ENCODE data around the gene ZNF792. TPM values are rescaled to one million over a fixed set of nuclear protein-coding genes. Genes with fewer than 3 reads are reported as not detected.
"Not testable (repeated sequence)": the region's sequence is repeated elsewhere in the genome, so short reads cannot be mapped to it uniquely, and the experiment has no call there.

ZNF792 gene
- total and polyA plus RNA-seq, 4 donors: 2.0 to 17.2 (median 5.9) TPM

DNA sequence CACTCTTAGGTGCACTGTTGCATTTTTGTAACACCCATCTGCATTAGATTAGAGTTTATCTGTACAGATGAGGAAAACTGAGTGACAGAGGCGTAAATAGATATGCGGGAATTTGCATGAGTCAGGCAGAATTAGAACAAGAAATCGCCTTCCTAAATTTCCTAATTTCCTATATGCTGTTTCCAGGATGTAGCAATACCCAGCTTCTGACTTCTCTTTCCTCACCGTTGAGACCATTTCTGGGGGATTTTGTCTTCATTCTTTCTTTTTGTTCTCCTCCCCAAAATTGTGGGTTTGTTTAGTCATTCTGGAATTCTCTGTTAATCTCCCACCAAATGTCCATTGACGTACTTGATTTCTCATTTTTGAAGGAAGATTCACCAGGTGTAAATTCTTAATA, 10.6 kb upstream of the ZNF792 start:
- ATAC-seq (ENCODE audit: insufficient read depth, low FRiP score) (no peak), DNase-seq (no peak)
- Histone ChIP-seq H3K9me3 (ENCODE audit: control insufficient read depth in 4 of 4, insufficient read depth in 3 of 4, low read length in 3 of 4) (peaks cover 0 to 6% (median 0%) of the 10 kb centered on the region in 4 donors), H3K27ac (ENCODE audit: low read depth in 1 of 2, low read length in 1 of 2) (no peak overlapping the region), H3K4me3 (no peak overlapping the region), H3K9ac (ENCODE audit: insufficient read depth in 1 of 2, low read length in 2 of 2) (no peak overlapping the region), H3K36me3 (ENCODE audit: control insufficient read depth in 4 of 4, insufficient read depth in 4 of 4, low read length in 4 of 4) (no peaks in the 10 kb centered on the region), H3K27me3 (ENCODE audit: control insufficient read depth in 3 of 3, insufficient read depth in 3 of 3, low read length in 2 of 3) (no peaks in the 10 kb centered on the region), H3K4me1 (ENCODE audit: control insufficient read depth in 5 of 5, insufficient read depth in 5 of 5, low read length in 5 of 5) (peaks cover 0 to 6% (median 0%) of the 10 kb centered on the region in 5 donors)
- 28 to 43% methylated on average over 5 of the region's 5 CpGs for WGBS, 2 donors
- TF ChIP-seq, protein P1, sequence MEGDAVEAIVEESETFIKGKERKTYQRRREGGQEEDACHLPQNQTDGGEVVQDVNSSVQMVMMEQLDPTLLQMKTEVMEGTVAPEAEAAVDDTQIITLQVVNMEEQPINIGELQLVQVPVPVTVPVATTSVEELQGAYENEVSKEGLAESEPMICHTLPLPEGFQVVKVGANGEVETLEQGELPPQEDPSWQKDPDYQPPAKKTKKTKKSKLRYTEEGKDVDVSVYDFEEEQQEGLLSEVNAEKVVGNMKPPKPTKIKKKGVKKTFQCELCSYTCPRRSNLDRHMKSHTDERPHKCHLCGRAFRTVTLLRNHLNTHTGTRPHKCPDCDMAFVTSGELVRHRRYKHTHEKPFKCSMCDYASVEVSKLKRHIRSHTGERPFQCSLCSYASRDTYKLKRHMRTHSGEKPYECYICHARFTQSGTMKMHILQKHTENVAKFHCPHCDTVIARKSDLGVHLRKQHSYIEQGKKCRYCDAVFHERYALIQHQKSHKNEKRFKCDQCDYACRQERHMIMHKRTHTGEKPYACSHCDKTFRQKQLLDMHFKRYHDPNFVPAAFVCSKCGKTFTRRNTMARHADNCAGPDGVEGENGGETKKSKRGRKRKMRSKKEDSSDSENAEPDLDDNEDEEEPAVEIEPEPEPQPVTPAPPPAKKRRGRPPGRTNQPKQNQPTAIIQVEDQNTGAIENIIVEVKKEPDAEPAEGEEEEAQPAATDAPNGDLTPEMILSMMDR (IDR thresholded peaks at IDR 0.05; ENCODE audit: control extremely low read depth, extremely low read depth): no peak

DNA sequence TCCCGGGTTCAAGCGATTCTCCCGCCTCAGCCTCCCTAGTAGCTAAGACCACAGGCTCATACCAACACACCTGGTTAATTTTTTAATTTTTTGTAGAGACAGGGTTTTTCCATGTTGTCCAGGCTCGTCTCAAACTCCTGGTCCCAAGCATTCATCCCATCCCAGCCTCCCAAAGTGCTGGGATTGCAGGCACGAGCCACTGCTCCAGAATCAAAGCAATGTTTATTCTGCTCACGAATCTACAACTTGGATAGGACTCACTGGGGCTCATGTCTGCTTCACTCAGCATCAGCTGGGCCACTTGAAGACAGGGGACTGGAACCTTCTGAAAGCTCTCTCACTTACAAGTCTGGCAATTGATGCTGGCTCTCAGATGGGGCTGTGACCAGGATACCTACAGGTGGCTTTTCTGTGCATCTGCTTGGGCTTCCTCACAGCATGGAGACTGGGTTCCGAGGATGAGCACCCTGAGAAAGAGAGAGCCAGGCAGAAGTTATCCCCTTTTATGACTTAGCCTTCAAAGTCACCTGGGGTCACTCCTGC, 8.2 kb upstream of the ZNF792 start:
- H3K36me3 ChIP-seq (ENCODE audit: control insufficient read depth in 4 of 4, insufficient read depth in 4 of 4, low read length in 4 of 4): no peaks in the 10 kb centered on the region
- TF ChIP-seq, protein P1 (IDR thresholded peaks at IDR 0.05; ENCODE audit: control extremely low read depth, extremely low read depth): no peak
- no peak overlapping the region for H3K9ac ChIP-seq (ENCODE audit: insufficient read depth in 1 of 2, low read length in 2 of 2)
- no peaks in the 10 kb centered on the region for H3K27me3 ChIP-seq (ENCODE audit: control insufficient read depth in 3 of 3, insufficient read depth in 3 of 3, low read length in 2 of 3)
- no peak overlapping the region for H3K4me3 ChIP-seq
- DNase-seq (no peak), ATAC-seq (ENCODE audit: insufficient read depth, low FRiP score) (no peak)
- H3K9me3 ChIP-seq (ENCODE audit: control insufficient read depth in 4 of 4, insufficient read depth in 3 of 4, low read length in 3 of 4): peaks cover 0 to 10% (median 0%) of the 10 kb centered on the region in 4 donors
- 90 to 92% methylated on average over 7 of the region's 7 CpGs for WGBS, 2 donors
- peaks cover 0 to 6% (median 0%) of the 10 kb centered on the region in 5 donors for H3K4me1 ChIP-seq (ENCODE audit: control insufficient read depth in 5 of 5, insufficient read depth in 5 of 5, low read length in 5 of 5)
- no peak overlapping the region for H3K27ac ChIP-seq (ENCODE audit: low read depth in 1 of 2, low read length in 1 of 2)

DNA sequence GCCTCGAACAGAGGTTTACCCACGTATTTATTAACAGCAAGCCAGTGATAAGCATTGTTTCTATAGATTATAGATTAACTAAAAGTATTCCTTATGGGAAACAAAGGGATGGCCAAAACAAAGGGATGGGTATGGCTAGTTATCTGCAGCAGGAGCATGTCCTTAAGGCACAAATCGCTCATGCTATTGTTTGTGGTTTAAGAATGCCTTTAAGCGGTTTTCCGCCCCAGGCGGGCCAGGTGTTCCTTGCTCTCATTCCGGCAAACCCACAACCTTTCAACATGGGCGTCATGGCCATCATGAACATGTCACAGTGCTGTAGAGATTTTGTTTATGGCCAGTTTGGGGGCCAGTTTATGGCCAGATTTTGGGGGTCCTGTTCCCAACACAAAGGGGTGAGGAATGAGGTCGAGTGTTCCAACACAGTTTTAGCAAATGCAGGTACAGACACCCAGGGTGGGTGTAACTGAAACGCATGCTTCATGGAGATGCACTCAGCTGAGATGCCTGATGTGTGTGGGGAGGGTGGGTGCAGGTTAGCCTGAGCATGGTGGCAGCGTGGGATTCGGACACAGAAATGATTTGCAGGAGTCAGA, 6.3 kb upstream of the ZNF792 start:
- not testable (repeated sequence) for H3K9me3 ChIP-seq (ENCODE audit: control insufficient read depth in 4 of 4, insufficient read depth in 3 of 4, low read length in 3 of 4); H3K9ac ChIP-seq (ENCODE audit: insufficient read depth in 1 of 2, low read length in 2 of 2); H3K27me3 ChIP-seq (ENCODE audit: control insufficient read depth in 3 of 3, insufficient read depth in 3 of 3, low read length in 2 of 3); H3K4me3 ChIP-seq; H3K4me1 ChIP-seq (ENCODE audit: control insufficient read depth in 5 of 5, insufficient read depth in 5 of 5, low read length in 5 of 5); H3K36me3 ChIP-seq (ENCODE audit: control insufficient read depth in 4 of 4, insufficient read depth in 4 of 4, low read length in 4 of 4); ATAC-seq (ENCODE audit: insufficient read depth, low FRiP score); H3K27ac ChIP-seq (ENCODE audit: low read depth in 1 of 2, low read length in 1 of 2); DNase-seq
- WGBS, 2 donors: 91 to 93% methylated on average over 12 of the region's 12 CpGs

DNA sequence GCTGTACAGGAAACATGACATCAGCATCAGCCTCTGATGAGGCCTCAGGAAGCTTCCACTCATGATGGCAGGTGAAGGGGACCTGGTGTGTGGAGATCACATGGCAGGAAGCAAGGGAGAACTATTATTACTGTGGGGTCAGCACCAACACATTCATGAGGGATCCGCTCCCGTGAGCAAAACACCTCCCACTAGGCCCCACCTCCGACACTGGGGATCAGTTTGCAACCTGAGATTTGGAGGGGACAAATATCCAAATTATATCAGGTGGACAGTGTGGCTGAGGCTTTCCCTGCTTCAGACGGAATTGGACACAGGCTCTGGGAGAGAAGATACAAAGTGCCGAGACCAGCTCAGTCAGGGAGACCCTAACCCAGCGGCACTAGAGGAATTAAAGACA, 5.7 kb upstream of the ZNF792 start:
- WGBS, 2 donors: 97 to 100% methylated on average over 6 of the region's 6 CpGs
- Histone ChIP-seq H3K36me3 (ENCODE audit: control insufficient read depth in 4 of 4, insufficient read depth in 4 of 4, low read length in 4 of 4) (no peaks in the 10 kb centered on the region), H3K27me3 (ENCODE audit: control insufficient read depth in 3 of 3, insufficient read depth in 3 of 3, low read length in 2 of 3) (no peaks in the 10 kb centered on the region), H3K4me1 (ENCODE audit: control insufficient read depth in 5 of 5, insufficient read depth in 5 of 5, low read length in 5 of 5) (peaks cover 0 to 6% (median 0%) of the 10 kb centered on the region in 5 donors), H3K9me3 (ENCODE audit: control insufficient read depth in 4 of 4, insufficient read depth in 3 of 4, low read length in 3 of 4) (peaks cover 0 to 4% (median 0%) of the 10 kb centered on the region in 4 donors), H3K9ac (ENCODE audit: insufficient read depth in 1 of 2, low read length in 2 of 2) (no peak overlapping the region), H3K27ac (ENCODE audit: low read depth in 1 of 2, low read length in 1 of 2) (no peak overlapping the region), H3K4me3 (no peak overlapping the region)
- no peak for ATAC-seq (ENCODE audit: insufficient read depth, low FRiP score)
- DNase-seq: no peak
- TF ChIP-seq, protein P1 (IDR thresholded peaks at IDR 0.05; ENCODE audit: control extremely low read depth, extremely low read depth): no peak
